H9 (cell line): ENCODE data around the gene DHRS1. TPM values are rescaled to one million over a fixed set of nuclear protein-coding genes. Genes with fewer than 3 reads are reported as not detected.

Experiments
- DNase-seq: peaks from one replicate; pipeline ENCODE4 v3.0.0-alpha.2; 2017
- H2AFZ ChIP-seq: one replicate; pipeline ENCODE4 v1.6.1; 2013; ENCODE audit warnings: mild to moderate bottlenecking, low read length, control low read depth, moderate library complexity
- H2AK5ac ChIP-seq: 2 replicates; pipeline ENCODE4 v1.6.1; 2013; ENCODE audit warnings: low read length, control low read depth, mixed read lengths; ENCODE audit not compliant: insufficient read length
- H2BK120ac ChIP-seq: one replicate; pipeline ENCODE4 v1.6.1; 2013; ENCODE audit warnings: low read depth, mild to moderate bottlenecking, low read length, control low read depth, inconsistent platforms; ENCODE audit not compliant: poor library complexity, severe bottlenecking
- H2BK12ac ChIP-seq: 2 replicates; pipeline ENCODE4 v1.6.1; 2013; ENCODE audit warnings: low read length, control low read depth, mixed read lengths, low read depth; ENCODE audit not compliant: insufficient read length
- H2BK15ac ChIP-seq: 2 replicates; pipeline ENCODE4 v1.6.1; 2013; ENCODE audit warnings: low read depth, low read length, control low read depth
- H2BK20ac ChIP-seq: one replicate; pipeline ENCODE4 v1.6.1; 2013; ENCODE audit warnings: low read depth, mild to moderate bottlenecking, low read length, control low read depth, inconsistent platforms; ENCODE audit not compliant: poor library complexity, severe bottlenecking
- H2BK5ac ChIP-seq: 2 replicates; pipeline ENCODE4 v1.6.1; 2013; ENCODE audit warnings: low read length, control low read depth, mixed read lengths; ENCODE audit not compliant: insufficient read length
- H3K14ac ChIP-seq: 2 replicates; pipeline ENCODE4 v1.6.1; 2013; ENCODE audit warnings: low read length, control low read depth; ENCODE audit not compliant: insufficient read depth
- H3K18ac ChIP-seq: 2 replicates; pipeline ENCODE4 v1.6.1; 2013; ENCODE audit warnings: low read depth, mild to moderate bottlenecking, mixed read lengths, low read length, control low read depth; ENCODE audit not compliant: insufficient read length
- H3K23ac ChIP-seq: 2 replicates; pipeline ENCODE4 v1.6.1; 2013; ENCODE audit warnings: low read length, control low read depth, mixed read lengths, low read depth; ENCODE audit not compliant: insufficient read length
- H3K23me2 ChIP-seq: 2 replicates; pipeline ENCODE4 v1.6.1; 2013; ENCODE audit warnings: low read depth, mild to moderate bottlenecking, mixed read lengths, low read length, control low read depth; ENCODE audit not compliant: insufficient read length, poor library complexity, severe bottlenecking
- H3K27ac ChIP-seq: 2 replicates; pipeline ENCODE4 v1.5.1; 2013; ENCODE audit warnings: low read length, control low read depth, mixed read lengths, low read depth; ENCODE audit not compliant: insufficient read length
- H3K27me3 ChIP-seq: 2 replicates; pipeline ENCODE4 v1.6.1; 2013; ENCODE audit warnings: low read length, control low read depth, inconsistent platforms; ENCODE audit not compliant: insufficient read depth
- H3K4ac ChIP-seq: 2 replicates; pipeline ENCODE4 v1.6.1; 2013; ENCODE audit warnings: low read depth, mild to moderate bottlenecking, control low read depth, inconsistent platforms, low read length, moderate library complexity
- H3K4me1 ChIP-seq: 2 replicates; pipeline ENCODE4 v1.6.1; 2013; ENCODE audit warnings: low read length, control low read depth, inconsistent platforms; ENCODE audit not compliant: insufficient read depth
- H3K4me2 ChIP-seq: 2 replicates; pipeline ENCODE4 v1.6.1; 2013; ENCODE audit warnings: low read length, control low read depth, mixed read lengths; ENCODE audit not compliant: insufficient read length, insufficient read depth
- H3K56ac ChIP-seq: 2 replicates; pipeline ENCODE4 v1.6.1; 2013; ENCODE audit warnings: low read depth, mild to moderate bottlenecking, mixed read lengths, low read length, control low read depth; ENCODE audit not compliant: insufficient read length
- H3K79me1 ChIP-seq: 2 replicates; pipeline ENCODE4 v1.6.1; 2013; ENCODE audit warnings: low read depth, mild to moderate bottlenecking, moderate library complexity, low read length, control low read depth, inconsistent platforms; ENCODE audit not compliant: insufficient read depth, poor library complexity, severe bottlenecking
- H3K79me2 ChIP-seq: 2 replicates; pipeline ENCODE4 v1.6.1; 2013; ENCODE audit warnings: low read length, control low read depth, inconsistent platforms; ENCODE audit not compliant: insufficient read depth
- H3K9ac ChIP-seq: 2 replicates; pipeline ENCODE4 v1.6.1; 2013; ENCODE audit warnings: low read length, control low read depth, mixed read lengths; ENCODE audit not compliant: insufficient read length; ENCODE audit errors: extremely low read depth
- H3K9me3 ChIP-seq: one replicate; pipeline ENCODE4 v1.6.1; 2013; ENCODE audit warnings: low read depth, low read length, inconsistent platforms; ENCODE audit not compliant: control insufficient read depth
- H3T11ph ChIP-seq: one replicate; pipeline ENCODE4 v1.6.1; 2013; ENCODE audit warnings: mild to moderate bottlenecking, low read length, control low read depth, inconsistent platforms
- H4K20me1 ChIP-seq: one replicate; pipeline ENCODE4 v1.6.1; 2013; ENCODE audit not compliant: control insufficient read depth, insufficient read length, insufficient read depth
- H4K5ac ChIP-seq: 2 replicates; pipeline ENCODE4 v1.6.1; 2013; ENCODE audit warnings: low read depth, mild to moderate bottlenecking, mixed read lengths, low read length, control low read depth; ENCODE audit not compliant: insufficient read length
- H4K8ac ChIP-seq: replicated peaks from 2 replicates; pipeline ENCODE4 v1.6.1; 2013; ENCODE audit warnings: low read length, control low read depth, mixed read lengths, low read depth; ENCODE audit not compliant: insufficient read length
- H4K91ac ChIP-seq: 2 replicates; pipeline ENCODE4 v1.6.1; 2013; ENCODE audit warnings: low read depth, mild to moderate bottlenecking, moderate library complexity, mixed read lengths, low read length, control low read depth; ENCODE audit not compliant: insufficient read length
- H3K27ac Mint-ChIP-seq, 3 experiments: 2 replicates in 2 of 3; 3 replicates in 1 of 3; pipeline ENCODE4 v1.8.0; 2020 to 2021; ENCODE audit warnings: mixed read lengths in 3 of 3, mild to moderate bottlenecking in 1 of 3, moderate library complexity in 1 of 3
- H3K27me3 Mint-ChIP-seq: 2 replicates; pipeline ENCODE4 v1.8.0; 2021; ENCODE audit warnings: low read depth, mild to moderate bottlenecking, moderate library complexity, mixed read lengths
- H3K36me3 Mint-ChIP-seq, 3 experiments: 2 replicates in 2 of 3; 3 replicates in 1 of 3; pipeline ENCODE4 v1.8.0; 2020 to 2021; ENCODE audit warnings: low read depth in 3 of 3, mixed read lengths in 3 of 3; ENCODE audit not compliant: insufficient read depth in 1 of 3
- H3K4me1 Mint-ChIP-seq, 2 experiments: 2 replicates each; pipeline ENCODE4 v1.8.0; 2020; ENCODE audit warnings: mixed read lengths in 2 of 2
- H3K4me3 Mint-ChIP-seq, 2 experiments: 2 replicates in 1 of 2; 3 replicates in 1 of 2; pipeline ENCODE4 v1.8.0; 2020 to 2021; ENCODE audit warnings: mild to moderate bottlenecking in 2 of 2, mixed read lengths in 2 of 2, moderate library complexity in 1 of 2
- H3K9me3 Mint-ChIP-seq, 2 experiments: 2 replicates in 1 of 2; 3 replicates in 1 of 2; pipeline ENCODE4 v1.8.0; 2020; ENCODE audit warnings: mild to moderate bottlenecking in 2 of 2, mixed read lengths in 2 of 2, moderate library complexity in 1 of 2
- WGBS: extraction: QIAGEN DNeasy Blood & Tissue Kit; methylation state at CpG from one replicate; pipeline ENCODE4 v1.1.7; 2013; ENCODE audit warnings: missing lambda C conversion rate, low lambda C conversion rate, mixed read lengths; ENCODE audit not compliant: insufficient read length; ENCODE audit errors: extremely low coverage; 5-methylcytosine and 5-hydroxymethylcytosine counted together
- total RNA-seq: library from RNA; stranded (reverse); gene quantifications from 2 replicates; pipeline ENCODE4 v1.2.1, GENCODE V29; 2021
- TF ChIP-seq, protein P1 (sequence below): fragments of 200-600 bp; sonication (generic); conservative IDR thresholded peaks from 3 replicates; pipeline ENCODE4 v1.8.0; 2021; ENCODE audit warnings: antibody characterized with exemption, mild to moderate bottlenecking

DHRS1 gene
- total RNA-seq, 1 experiment from 2014 or later: 19.1 TPM

DNA sequence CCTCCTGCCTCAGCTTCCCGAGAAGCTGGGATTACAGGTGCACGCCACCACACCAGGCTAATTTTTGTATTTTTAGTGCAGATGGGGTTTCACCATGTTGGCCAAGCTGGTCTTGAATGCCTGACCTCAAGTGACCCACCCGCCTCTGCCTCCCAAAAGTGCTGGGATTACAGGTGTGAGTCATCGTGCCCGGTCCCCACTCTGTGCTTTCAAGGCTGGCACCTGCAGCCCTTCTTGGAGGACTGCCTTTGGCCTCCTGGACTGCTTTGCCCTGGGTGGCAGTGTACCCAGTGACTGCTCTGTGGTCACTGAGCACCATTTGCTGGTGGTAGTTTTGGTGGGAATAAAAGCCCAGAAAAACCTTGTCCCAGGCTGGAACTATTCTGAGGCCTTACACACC lies 12.6 kb downstream of the DHRS1 start:
- H3T11ph ChIP-seq: no peak overlapping the region
- no peak overlapping the region for H3K27ac ChIP-seq
- no peaks in the 10 kb centered on the region for H3K23me2 ChIP-seq
- no peaks in the 10 kb centered on the region for H3K9me3 ChIP-seq
- no peak overlapping the region for H4K8ac ChIP-seq
- no peaks in the 10 kb centered on the region for H3K27me3 ChIP-seq
- H4K20me1 ChIP-seq: no peaks in the 10 kb centered on the region
- H3K14ac ChIP-seq: no peak overlapping the region
- H3K79me1 ChIP-seq: no peaks in the 10 kb centered on the region
- H4K5ac ChIP-seq: no peak overlapping the region
- no peak overlapping the region for H3K4me3 Mint-ChIP-seq
- no peak overlapping the region for H2BK120ac ChIP-seq
- H3K4ac ChIP-seq: no peak overlapping the region
- peaks cover 2% of the 10 kb centered on the region in 2 experiments; a peak in 1 of 4 replicates for H3K4me1 Mint-ChIP-seq
- H3K79me2 ChIP-seq: no peaks in the 10 kb centered on the region
- no peaks in the 10 kb centered on the region for H3K4me1 ChIP-seq
- no peaks in the 10 kb centered on the region for H3K9me3 Mint-ChIP-seq
- TF ChIP-seq, protein P1, sequence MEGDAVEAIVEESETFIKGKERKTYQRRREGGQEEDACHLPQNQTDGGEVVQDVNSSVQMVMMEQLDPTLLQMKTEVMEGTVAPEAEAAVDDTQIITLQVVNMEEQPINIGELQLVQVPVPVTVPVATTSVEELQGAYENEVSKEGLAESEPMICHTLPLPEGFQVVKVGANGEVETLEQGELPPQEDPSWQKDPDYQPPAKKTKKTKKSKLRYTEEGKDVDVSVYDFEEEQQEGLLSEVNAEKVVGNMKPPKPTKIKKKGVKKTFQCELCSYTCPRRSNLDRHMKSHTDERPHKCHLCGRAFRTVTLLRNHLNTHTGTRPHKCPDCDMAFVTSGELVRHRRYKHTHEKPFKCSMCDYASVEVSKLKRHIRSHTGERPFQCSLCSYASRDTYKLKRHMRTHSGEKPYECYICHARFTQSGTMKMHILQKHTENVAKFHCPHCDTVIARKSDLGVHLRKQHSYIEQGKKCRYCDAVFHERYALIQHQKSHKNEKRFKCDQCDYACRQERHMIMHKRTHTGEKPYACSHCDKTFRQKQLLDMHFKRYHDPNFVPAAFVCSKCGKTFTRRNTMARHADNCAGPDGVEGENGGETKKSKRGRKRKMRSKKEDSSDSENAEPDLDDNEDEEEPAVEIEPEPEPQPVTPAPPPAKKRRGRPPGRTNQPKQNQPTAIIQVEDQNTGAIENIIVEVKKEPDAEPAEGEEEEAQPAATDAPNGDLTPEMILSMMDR: no peak
- no CpG with 5 or more reads among the region's 5 CpGs for WGBS
- H4K91ac ChIP-seq: no peak overlapping the region
- no peak overlapping the region for H2BK15ac ChIP-seq
- H3K27ac Mint-ChIP-seq: no peak overlapping the region
- no peak overlapping the region for H3K4me2 ChIP-seq
- H3K36me3 Mint-ChIP-seq: peaks cover 4 to 20% (median 6%) of the 10 kb centered on the region in 3 experiments; a peak in 6 of 7 replicates
- no peak overlapping the region for H3K56ac ChIP-seq
- H2BK20ac ChIP-seq: no peak overlapping the region
- no peak overlapping the region for H3K9ac ChIP-seq
- DNase-seq: no peak
- no peak overlapping the region for H2AK5ac ChIP-seq
- no peak overlapping the region for H2BK12ac ChIP-seq
- H3K27me3 Mint-ChIP-seq: no peaks in the 10 kb centered on the region
- no peak overlapping the region for H3K23ac ChIP-seq
- H2AFZ ChIP-seq: no peak overlapping the region
- no peak overlapping the region for H2BK5ac ChIP-seq
- no peak overlapping the region for H3K18ac ChIP-seq
